ENCODE data around the gene TSPAN4. TPM values are rescaled to one million over a fixed set of nuclear protein-coding genes. Genes with fewer than 3 reads are reported as not detected.

The TSPAN4 gene
- total RNA-seq, 4 donors from 2014 or later, result 25.1 to 75.0 (median 32.4) TPM

- WGBS, 2 donors (ENCODE audit: low coverage in 1 of 2), result 91% methylated on average over 8 of the region's 8 CpGs; no CpG with 5 or more reads in 1 of the 2 donors
- H3K36me3 ChIP-seq, result no peaks in the 10 kb centered on the region
- TF ChIP-seq POLR2AphosphoS5 (IDR thresholded peaks at IDR 0.05) (no peak), EP300 (IDR thresholded peaks at IDR 0.05; ENCODE audit: low read depth) (no peak), POLR2A (IDR thresholded peaks at IDR 0.05) (no peak)
- no peaks in the 10 kb centered on the region for H3K9me3 ChIP-seq
- intact Hi-C loops (cut with DNase I; ENCODE audit: low total_unique reads) (no loop called here), in situ Hi-C loops (cut with MboI; ENCODE audit: low pct_ligation_motif_present in 1 of 4, low pct_unique_long_range_greater_than_20kb in 1 of 4, low sequenced_read_pairs in 3 of 4) (loop anchor here in 2 of 4 donors (25.0 kb wide), 1 partner anchor 169 kb away; the partner anchor contains the start of gene MUC6 (in 2 of the 2))
- H3K4me3 ChIP-seq, result no peak overlapping the region
- H3K27me3 ChIP-seq, result peaks cover 16% of the 10 kb centered on the region
- no peak overlapping the region for H3K27ac ChIP-seq
- no peaks in the 10 kb centered on the region for H3K4me1 ChIP-seq
- DNase-seq, result no peak
These were observed 25.3 kb downstream of the TSPAN4 start for GRCh38 chr11:867856-868358.

DNA sequence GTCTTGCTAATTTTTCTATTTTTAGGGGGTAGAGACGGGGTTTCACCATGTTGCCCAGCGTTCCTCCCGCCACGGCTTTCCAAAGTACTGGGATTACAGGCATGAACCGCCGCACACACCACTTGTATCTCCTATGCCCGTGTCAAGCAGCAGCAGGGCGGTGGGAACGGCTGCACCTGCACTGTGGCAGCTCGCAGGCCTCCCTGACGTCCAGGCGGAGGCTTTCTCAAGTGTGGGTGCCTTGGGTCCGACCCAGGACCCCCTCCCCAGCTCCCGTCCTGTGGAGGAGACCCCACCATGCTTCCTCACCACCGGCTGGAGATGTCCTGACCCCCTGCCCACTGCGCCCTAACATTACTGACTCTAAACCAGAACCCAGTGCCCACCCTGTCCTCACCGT, 25.7 kb downstream of the TSPAN4 start:
- Histone ChIP-seq H3K27me3 (peaks cover 11% of the 10 kb centered on the region), H3K27ac (no peak overlapping the region), H3K9me3 (no peaks in the 10 kb centered on the region), H3K4me3 (no peak overlapping the region), H3K36me3 (no peaks in the 10 kb centered on the region), H3K4me1 (no peaks in the 10 kb centered on the region)
- 92% methylated on average over 17 of the region's 17 CpGs; no CpG with 5 or more reads in 1 of the 2 donors for WGBS, 2 donors (ENCODE audit: low coverage in 1 of 2)
- no peak for DNase-seq
- intact Hi-C loops (cut with DNase I; ENCODE audit: low total_unique reads), result no loop called here
- in situ Hi-C loops (cut with MboI; ENCODE audit: low pct_ligation_motif_present in 1 of 4, low pct_unique_long_range_greater_than_20kb in 1 of 4, low sequenced_read_pairs in 3 of 4), result loop anchor here in 2 of 4 donors (25.0 kb wide), 1 partner anchor 169 kb away; the partner anchor contains the start of gene MUC6 (in 2 of the 2)
- TF ChIP-seq EP300 (IDR thresholded peaks at IDR 0.05; ENCODE audit: low read depth), result no peak
- no peak for TF ChIP-seq POLR2A (IDR thresholded peaks at IDR 0.05)
- TF ChIP-seq CTCF (IDR thresholded peaks at IDR 0.05), result no peak
- TF ChIP-seq POLR2AphosphoS5 (IDR thresholded peaks at IDR 0.05), result no peak

GRCh38 chr11:868802-869201, 26.1 kb downstream of the TSPAN4 start:
- no peak overlapping the region for H3K27ac ChIP-seq
- no peak overlapping the region for H3K4me3 ChIP-seq
- in situ Hi-C loops (cut with MboI; ENCODE audit: low pct_ligation_motif_present in 1 of 4, low pct_unique_long_range_greater_than_20kb in 1 of 4, low sequenced_read_pairs in 3 of 4), result loop anchor here in 2 of 4 donors (25.0 kb wide), 1 partner anchor 168 kb away; the partner anchor contains the start of gene MUC6 (in 2 of the 2)
- no peaks in the 10 kb centered on the region for H3K4me1 ChIP-seq
- intact Hi-C loops (cut with DNase I; ENCODE audit: low total_unique reads), result no loop called here
- no peak for TF ChIP-seq POLR2AphosphoS5 (IDR thresholded peaks at IDR 0.05)
- TF ChIP-seq POLR2A (IDR thresholded peaks at IDR 0.05), result no peak
- no peak for TF ChIP-seq CTCF (IDR thresholded peaks at IDR 0.05)
- no peak for TF ChIP-seq EP300 (IDR thresholded peaks at IDR 0.05; ENCODE audit: low read depth)
- peaks cover 7% of the 10 kb centered on the region for H3K27me3 ChIP-seq
- WGBS, 2 donors (ENCODE audit: low coverage in 1 of 2), result 87% methylated on average over 12 of the region's 12 CpGs; no CpG with 5 or more reads in 1 of the 2 donors
- no peaks in the 10 kb centered on the region for H3K9me3 ChIP-seq
- DNase-seq, result no peak
- no peaks in the 10 kb centered on the region for H3K36me3 ChIP-seq

DNA sequence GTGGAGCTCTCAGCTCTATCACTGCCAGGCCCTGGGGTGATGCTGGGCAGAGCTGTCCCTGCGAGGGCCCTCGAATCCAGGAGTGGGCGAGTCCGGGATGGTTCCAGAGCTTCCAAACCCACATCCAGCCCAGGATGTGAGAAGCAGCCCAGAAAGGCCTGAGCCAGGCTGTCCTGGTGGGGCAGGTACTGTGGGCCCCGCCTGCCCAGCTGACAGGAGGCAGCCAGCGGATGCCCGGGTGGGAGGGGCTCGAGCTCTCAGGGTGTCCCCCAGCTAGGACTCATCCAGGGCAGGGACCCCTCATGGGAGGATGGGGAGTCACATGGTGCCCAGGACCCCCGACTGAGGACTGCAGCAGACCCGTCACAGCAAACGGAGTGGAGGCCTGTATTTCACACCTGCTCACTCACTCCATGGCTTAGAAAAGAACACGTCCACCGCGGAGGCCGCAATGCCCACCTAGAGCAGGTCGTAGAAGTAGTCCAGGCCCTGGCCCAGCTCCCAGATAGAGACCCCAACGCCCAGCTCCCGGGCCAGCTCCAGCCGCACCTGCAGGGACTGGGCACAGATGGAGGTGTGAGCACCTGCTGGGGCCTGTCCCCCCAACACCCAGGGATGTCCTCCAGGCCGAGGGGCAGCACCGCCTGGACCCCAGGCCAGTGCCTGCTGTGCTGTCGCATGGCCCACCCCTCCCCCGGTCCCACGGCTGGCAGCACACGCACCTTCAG, 26.9 kb downstream of the TSPAN4 start:
- Histone ChIP-seq H3K27me3 (peaks cover 1% of the 10 kb centered on the region), H3K27ac (no peak overlapping the region), H3K9me3 (no peaks in the 10 kb centered on the region), H3K4me3 (no peak overlapping the region), H3K4me1 (no peaks in the 10 kb centered on the region), H3K36me3 (no peaks in the 10 kb centered on the region)
- DNase-seq, result no peak
- TF ChIP-seq EP300 (IDR thresholded peaks at IDR 0.05; ENCODE audit: low read depth) (no peak), CTCF (IDR thresholded peaks at IDR 0.05) (no peak), POLR2AphosphoS5 (IDR thresholded peaks at IDR 0.05) (no peak), POLR2A (IDR thresholded peaks at IDR 0.05) (no peak)
- WGBS, 2 donors (ENCODE audit: low coverage in 1 of 2), result 83% methylated on average over 12 of the region's 25 CpGs; no CpG with 5 or more reads in 1 of the 2 donors
- in situ Hi-C loops (cut with MboI; ENCODE audit: low pct_ligation_motif_present in 1 of 4, low pct_unique_long_range_greater_than_20kb in 1 of 4, low sequenced_read_pairs in 3 of 4) (loop anchor here in 2 of 4 donors (25.0 kb wide), 1 partner anchor 168 kb away; the partner anchor contains the start of gene MUC6 (in 2 of the 2)), intact Hi-C loops (cut with DNase I; ENCODE audit: low total_unique reads) (no loop called here)
